ENCODE results near the gene ARHGEF1.
A peak's percentile ranks its signal among the peaks of the same experiment; 100 is the strongest.

Gene ARHGEF1

GRCh38 chr19:41930322-41930722 is 47.3 kb downstream of the ARHGEF1 start:
- no peak overlapping the region for H2AFZ ChIP-seq (ENCODE audit: low read depth, low read length)
- ATAC-seq (ENCODE audit: insufficient read depth, low read depth), result no peak
- no peak overlapping the region for H3K27ac ChIP-seq (ENCODE audit: low read length)
- H3K79me2 ChIP-seq (ENCODE audit: insufficient read depth, low read length), result peaks cover 6% of the 10 kb centered on the region
- peak overlapping the region; percentile 90; the same call in 1 of the 2 replicates for H3K4me2 ChIP-seq (ENCODE audit: insufficient read depth, low read length)
- DNase-seq, result no peak
- peaks cover 9% of the 10 kb centered on the region; the same call in 1 of the 2 replicates for H4K20me1 ChIP-seq (ENCODE audit: insufficient read depth, low read length)
- TF ChIP-seq CTCF (IDR thresholded peaks at IDR 0.05; ENCODE audit: borderline replicate concordance, extremely low read depth, low read length, poor library complexity, severe bottlenecking) (no peak), EZH2 (IDR thresholded peaks at IDR 0.05; ENCODE audit: borderline replicate concordance, low read depth, low read length, severe bottlenecking) (no peak)
- no peak overlapping the region for H3K9ac ChIP-seq (ENCODE audit: low read depth, low read length)
- H3K27me3 ChIP-seq (ENCODE audit: insufficient read depth, low read length, poor library complexity), result no peaks in the 10 kb centered on the region
- no peaks in the 10 kb centered on the region for H3K9me3 ChIP-seq (ENCODE audit: insufficient read depth, low read length, severe bottlenecking)
- peaks cover 49% of the 10 kb centered on the region for H3K4me1 ChIP-seq (ENCODE audit: insufficient read depth, low read length)
- H3K36me3 ChIP-seq (ENCODE audit: insufficient read depth, low read length), result peaks cover 5% of the 10 kb centered on the region; the same call in 1 of the 2 replicates
- no peak overlapping the region for H3K4me3 ChIP-seq (ENCODE audit: low read depth in 1 of 2, low read length in 2 of 2)

GRCh38 chr19:41930926-41931592 is 48.1 kb downstream of the ARHGEF1 start:
- TF ChIP-seq EZH2 (IDR thresholded peaks at IDR 0.05; ENCODE audit: borderline replicate concordance, low read depth, low read length, severe bottlenecking) (no peak), CTCF (IDR thresholded peaks at IDR 0.05; ENCODE audit: borderline replicate concordance, extremely low read depth, low read length, poor library complexity, severe bottlenecking) (no peak)
- no peaks in the 10 kb centered on the region for H3K27me3 ChIP-seq (ENCODE audit: insufficient read depth, low read length, poor library complexity)
- no peak overlapping the region for H3K4me2 ChIP-seq (ENCODE audit: insufficient read depth, low read length)
- H3K9me3 ChIP-seq (ENCODE audit: insufficient read depth, low read length, severe bottlenecking), result no peaks in the 10 kb centered on the region
- H2AFZ ChIP-seq (ENCODE audit: low read depth, low read length), result no peak overlapping the region
- H3K4me3 ChIP-seq (ENCODE audit: low read depth in 1 of 2, low read length in 2 of 2), result no peak overlapping the region
- peaks cover 4% of the 10 kb centered on the region; the same call in 1 of the 2 replicates for H4K20me1 ChIP-seq (ENCODE audit: insufficient read depth, low read length)
- H3K9ac ChIP-seq (ENCODE audit: low read depth, low read length), result no peak overlapping the region
- H3K36me3 ChIP-seq (ENCODE audit: insufficient read depth, low read length), result peaks cover 5% of the 10 kb centered on the region; the same call in 1 of the 2 replicates
- peaks cover 6% of the 10 kb centered on the region for H3K79me2 ChIP-seq (ENCODE audit: insufficient read depth, low read length)
- ATAC-seq (ENCODE audit: insufficient read depth, low read depth), result no peak
- no peak overlapping the region for H3K27ac ChIP-seq (ENCODE audit: low read length)
- peaks cover 49% of the 10 kb centered on the region for H3K4me1 ChIP-seq (ENCODE audit: insufficient read depth, low read length)
- DNase-seq, result no peak

GRCh38 chr19:41932259-41932719 is 49.3 kb downstream of the ARHGEF1 start:
- Histone ChIP-seq H3K4me2 (ENCODE audit: insufficient read depth, low read length) (no peak overlapping the region), H3K27ac (ENCODE audit: low read length) (no peak overlapping the region), H3K27me3 (ENCODE audit: insufficient read depth, low read length, poor library complexity) (no peaks in the 10 kb centered on the region), H2AFZ (ENCODE audit: low read depth, low read length) (no peak overlapping the region), H4K20me1 (ENCODE audit: insufficient read depth, low read length) (no peaks in the 10 kb centered on the region), H3K79me2 (ENCODE audit: insufficient read depth, low read length) (peaks cover 6% of the 10 kb centered on the region), H3K9ac (ENCODE audit: low read depth, low read length) (no peak overlapping the region), H3K36me3 (ENCODE audit: insufficient read depth, low read length) (peaks cover 5% of the 10 kb centered on the region; the same call in 1 of the 2 replicates), H3K4me1 (ENCODE audit: insufficient read depth, low read length) (peaks cover 43% of the 10 kb centered on the region), H3K4me3 (ENCODE audit: low read depth in 1 of 2, low read length in 2 of 2) (no peak overlapping the region), H3K9me3 (ENCODE audit: insufficient read depth, low read length, severe bottlenecking) (no peaks in the 10 kb centered on the region)
- no peak for TF ChIP-seq CTCF (IDR thresholded peaks at IDR 0.05; ENCODE audit: borderline replicate concordance, extremely low read depth, low read length, poor library complexity, severe bottlenecking)
- no peak for TF ChIP-seq EZH2 (IDR thresholded peaks at IDR 0.05; ENCODE audit: borderline replicate concordance, low read depth, low read length, severe bottlenecking)
- no peak for ATAC-seq (ENCODE audit: insufficient read depth, low read depth)
- no peak for DNase-seq
